ENCODE measurements around the gene ITGB3.
"Not testable (repeated sequence)": the region's sequence is repeated elsewhere in the genome, so short reads cannot be mapped to it uniquely, and the experiment has no call there.

Gene ITGB3

DNA sequence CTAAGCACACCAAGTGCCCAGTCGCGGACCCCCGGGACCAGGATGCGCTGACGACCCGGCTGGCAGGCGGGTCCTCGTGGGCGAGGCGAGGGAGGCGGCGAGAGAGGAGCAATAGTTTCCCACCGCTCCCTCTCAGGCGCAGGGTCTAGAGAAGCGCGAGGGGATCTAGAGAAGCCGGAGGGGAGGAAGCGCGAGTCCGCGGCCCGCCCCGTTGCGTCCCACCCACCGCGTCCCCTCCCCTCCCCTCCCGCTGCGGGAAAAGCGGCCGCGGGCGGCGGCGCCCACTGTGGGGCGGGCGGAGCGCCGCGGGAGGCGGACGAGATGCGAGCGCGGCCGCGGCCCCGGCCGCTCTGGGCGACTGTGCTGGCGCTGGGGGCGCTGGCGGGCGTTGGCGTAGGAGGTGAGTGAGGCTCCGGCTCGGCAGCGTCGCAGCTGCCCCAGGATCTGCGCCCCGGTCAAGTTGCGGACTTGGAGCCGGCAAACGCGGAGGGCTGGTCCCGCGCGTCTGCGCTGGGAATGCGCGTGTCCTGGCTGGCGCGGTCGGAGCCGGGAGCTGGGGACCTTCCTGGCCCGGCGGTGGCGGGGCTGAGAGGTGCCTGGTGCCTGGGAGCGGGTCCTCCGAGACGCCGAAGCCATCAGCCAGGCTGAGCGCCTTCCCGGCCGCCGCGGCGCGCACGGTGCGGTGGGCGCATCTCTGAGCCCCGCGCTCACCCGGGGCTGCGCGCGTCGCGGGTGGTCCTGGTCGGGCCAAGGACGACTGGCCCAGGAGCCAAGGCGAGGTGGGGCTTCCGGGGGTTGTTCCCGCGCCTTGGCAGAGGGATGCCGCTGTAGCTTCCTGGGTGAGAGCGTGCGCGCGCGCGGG is at the start of gene ITGB3:
Gene ITGB3, plus strand, starts transcription at position 287 of the 862 bp plus-strand sequence. Its CDS starts 35 bp downstream, at position 322.
- DNase-seq = peak; percentile 56

GRCh38 chr17:47203984-47204721 is 49.5 kb upstream of the ITGB3 start:
- no peak for DNase-seq

DNA sequence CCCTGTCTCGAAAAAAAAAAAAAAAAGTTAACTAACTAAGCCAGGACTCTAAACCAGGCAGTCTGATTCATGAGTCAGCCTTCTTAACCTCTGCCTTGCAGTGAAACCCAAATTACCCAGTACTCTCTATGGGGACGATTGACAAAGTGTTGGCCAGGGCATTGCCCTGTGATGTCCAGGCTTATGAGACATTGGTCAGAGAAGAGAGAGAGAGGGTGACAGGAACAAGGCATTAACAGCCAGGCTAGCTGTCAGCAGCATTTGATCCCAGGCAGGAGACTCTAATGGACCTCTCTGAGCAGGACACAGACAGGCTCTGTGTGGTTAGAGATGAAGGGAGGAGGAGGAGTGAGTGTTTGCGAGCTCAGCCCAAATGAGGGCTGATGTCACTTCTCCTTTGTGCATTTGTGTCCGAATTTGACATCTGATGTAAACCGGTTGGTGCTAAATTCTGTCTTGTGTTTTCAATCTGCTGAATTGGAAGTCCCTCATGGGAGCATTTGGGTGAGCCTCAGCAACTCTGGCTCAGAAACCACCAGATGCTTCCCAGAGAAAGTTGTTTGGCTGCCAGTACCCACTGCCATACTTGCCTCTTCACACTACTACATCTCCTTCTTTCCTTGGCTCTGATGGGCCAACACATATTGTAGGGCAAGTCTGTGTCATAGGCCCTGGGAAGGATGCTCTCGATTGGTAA is 48.8 kb upstream of the ITGB3 start:
- DNase-seq = peak; percentile 13

DNA sequence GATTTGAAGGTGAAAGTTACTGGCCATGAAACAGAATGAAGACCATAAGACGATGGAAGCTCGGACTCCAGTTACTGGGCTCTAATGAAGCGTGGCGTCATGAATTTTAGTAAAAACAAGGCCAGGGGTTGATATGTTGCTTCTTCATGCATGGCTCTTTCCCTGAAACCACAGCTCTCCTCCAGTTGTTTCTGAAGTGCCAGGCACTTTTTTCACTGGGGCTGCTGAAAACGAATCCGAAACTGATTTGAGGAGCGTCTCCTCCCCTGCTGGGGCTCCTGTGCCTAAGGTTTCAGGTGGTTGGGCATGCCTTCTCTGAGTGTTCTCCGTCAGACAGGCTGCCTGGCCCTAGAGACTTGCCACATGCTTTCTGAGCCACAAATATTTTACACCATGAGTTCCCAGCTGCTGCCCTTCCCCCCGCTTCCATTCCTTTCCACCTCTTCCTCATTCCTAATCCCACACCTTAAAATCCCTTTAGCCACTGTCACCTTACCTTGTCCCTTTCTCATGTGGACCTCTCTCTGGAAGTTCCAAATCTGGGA is 48.1 kb upstream of the ITGB3 start:
- DNase-seq = peak; percentile 37

DNA sequence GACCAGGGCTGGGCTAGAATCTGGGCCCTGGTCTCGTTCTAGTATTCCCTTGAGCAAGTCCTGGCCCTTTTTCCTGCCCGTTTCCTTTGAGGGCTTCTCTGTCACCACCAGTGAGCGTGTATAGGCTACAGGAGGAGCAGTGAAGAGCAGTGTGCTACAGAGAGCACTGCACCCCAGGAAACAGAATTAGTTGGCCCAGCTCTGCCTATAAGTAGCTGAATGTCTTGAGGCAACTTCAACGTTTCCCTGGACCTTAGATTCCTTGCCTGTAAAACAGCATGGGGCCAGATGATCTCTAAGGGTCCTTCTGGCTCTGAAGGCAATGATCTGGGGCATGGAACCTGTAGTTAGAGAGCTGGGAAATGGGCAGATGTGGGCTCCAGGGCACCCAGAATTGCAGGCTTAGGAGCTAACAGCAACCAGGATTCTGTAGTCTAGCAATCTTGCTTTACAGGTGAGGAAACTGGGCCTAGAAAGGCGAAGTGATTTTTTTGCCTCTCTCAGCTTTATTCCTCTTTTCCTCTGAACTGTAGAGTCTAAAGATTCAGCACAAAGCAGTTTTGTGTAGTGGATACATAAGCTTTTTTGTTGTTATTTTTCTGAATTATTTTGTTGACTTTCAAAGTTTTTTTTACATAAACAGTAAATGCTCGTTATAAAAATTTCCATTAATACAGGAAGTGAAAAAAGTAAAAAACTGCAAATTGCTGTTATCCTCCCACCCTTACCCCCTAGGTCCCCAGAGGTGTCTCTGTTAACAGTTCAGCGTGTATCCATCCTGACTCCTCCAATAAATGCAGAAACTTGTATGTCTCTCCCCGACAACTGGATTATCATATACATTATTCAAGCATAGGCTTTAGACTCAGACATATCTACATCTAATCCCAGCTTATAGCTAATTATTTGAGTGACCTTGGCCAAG is 46.2 kb upstream of the ITGB3 start:
- no peak for DNase-seq

GRCh38 chr17:47208744-47209488 is 44.7 kb upstream of the ITGB3 start, which contains the start of gene MYL4:
Gene MYL4, plus strand, starts transcription at chr17:47209348. Its CDS starts 75 bp downstream, at chr17:47209423.
- DNase-seq = no peak

GRCh38 chr17:47209499-47209898 is 44.1 kb upstream of the ITGB3 start:
- DNase-seq = no peak

GRCh38 chr17:47210105-47210504 is 43.5 kb upstream of the ITGB3 start:
- DNase-seq = no peak

DNA sequence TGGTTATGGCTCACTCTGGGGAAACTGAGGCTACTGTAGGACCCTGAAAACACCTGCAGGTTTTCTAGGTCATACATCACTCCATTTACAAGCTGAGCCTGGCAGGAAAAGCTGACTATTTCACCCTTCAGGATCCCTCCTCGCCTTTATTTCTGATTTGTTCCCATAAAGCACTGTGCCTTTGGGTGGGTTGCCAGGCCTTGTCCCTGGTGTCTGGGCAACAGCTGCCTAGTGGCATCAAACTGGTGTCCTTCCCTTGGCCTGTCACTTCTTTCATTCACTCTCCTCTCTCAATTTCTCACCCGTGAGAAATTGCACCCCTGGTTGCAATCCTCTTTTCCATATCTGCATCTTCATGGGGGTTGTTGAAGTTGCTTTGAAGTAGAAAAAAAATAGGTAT is 42.8 kb upstream of the ITGB3 start:
- DNase-seq = no peak

DNA sequence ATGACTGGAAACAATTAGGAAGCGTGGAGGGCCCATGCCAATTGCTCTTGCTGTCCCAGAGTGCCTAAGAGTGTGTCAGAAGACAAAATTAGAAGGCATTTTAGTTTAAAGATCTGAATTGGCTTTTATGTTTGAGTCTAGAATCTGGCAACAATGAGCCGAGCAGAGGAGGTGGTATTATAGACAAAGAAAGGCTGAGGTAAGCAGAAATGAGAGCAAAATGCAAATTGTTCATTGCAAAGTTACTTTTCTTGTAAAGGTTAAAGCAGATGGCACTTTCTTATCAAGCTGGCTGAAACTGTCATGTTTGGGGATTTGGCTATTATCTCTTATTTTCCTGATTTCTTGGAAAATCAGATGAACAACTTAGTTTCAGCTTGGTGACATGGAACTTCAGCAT is 41.2 kb upstream of the ITGB3 start:
- no peak for DNase-seq

- no peak for DNase-seq
These were observed 40.1 kb upstream of the ITGB3 start for GRCh38 chr17:47213540-47213939.

DNA sequence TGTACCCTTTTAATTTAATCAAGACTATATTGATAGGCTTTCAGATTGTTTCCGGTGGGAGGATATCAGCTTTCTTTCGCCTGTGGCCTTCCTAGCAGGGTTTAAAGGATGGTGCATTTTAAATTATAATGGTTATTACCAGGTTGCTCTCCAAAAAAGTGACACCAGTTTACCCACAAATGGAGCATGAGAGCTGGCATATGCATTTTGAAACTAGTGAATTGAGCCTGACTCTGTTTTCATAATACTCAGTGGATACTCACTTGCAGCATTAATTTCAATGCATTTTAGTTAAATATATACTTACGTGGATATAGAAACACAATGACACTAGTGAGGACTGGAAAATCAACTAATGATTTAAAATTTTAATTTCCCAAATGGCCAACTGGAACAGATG is 38.7 kb upstream of the ITGB3 start:
- DNase-seq = no peak

DNA sequence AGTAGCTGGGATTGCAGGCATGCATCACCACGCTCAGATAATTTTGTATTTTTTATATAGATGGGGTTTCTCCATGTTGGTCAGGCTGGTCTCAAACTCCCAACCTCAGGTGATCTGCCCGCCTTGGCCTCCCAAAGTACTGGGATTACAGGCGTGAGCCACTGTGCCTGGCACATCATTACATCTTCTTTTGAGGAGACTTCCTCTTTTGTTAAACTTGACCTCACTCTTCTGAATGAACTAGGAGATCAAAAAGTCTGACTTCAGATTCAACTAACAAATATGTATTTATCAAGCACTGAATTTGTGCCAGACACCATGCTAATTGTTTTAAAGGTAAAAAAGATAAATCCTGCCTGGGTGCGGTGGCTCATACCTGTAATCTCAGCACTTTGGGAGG is 36.8 kb upstream of the ITGB3 start:
- DNase-seq = not testable (repeated sequence)

DNA sequence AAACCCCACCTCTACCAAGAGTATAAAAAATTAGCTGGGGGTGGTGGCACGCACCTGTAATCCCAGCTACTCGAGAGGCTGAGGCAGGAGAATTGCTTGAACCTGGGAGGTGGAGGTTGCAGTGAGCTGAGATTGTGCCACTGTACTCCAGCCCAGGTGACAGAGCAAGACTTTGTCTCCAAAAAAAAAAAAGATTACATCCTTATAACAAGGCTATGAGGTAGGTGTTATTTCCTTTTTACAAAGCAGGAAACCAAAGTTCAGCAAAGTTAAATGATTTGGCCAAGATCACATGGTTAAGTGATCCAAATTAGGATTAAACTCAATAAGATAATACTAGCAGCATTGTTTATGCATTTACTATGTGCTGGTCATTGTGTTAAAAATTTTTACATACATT is 36.3 kb upstream of the ITGB3 start:
- not testable (repeated sequence) for DNase-seq

DNA sequence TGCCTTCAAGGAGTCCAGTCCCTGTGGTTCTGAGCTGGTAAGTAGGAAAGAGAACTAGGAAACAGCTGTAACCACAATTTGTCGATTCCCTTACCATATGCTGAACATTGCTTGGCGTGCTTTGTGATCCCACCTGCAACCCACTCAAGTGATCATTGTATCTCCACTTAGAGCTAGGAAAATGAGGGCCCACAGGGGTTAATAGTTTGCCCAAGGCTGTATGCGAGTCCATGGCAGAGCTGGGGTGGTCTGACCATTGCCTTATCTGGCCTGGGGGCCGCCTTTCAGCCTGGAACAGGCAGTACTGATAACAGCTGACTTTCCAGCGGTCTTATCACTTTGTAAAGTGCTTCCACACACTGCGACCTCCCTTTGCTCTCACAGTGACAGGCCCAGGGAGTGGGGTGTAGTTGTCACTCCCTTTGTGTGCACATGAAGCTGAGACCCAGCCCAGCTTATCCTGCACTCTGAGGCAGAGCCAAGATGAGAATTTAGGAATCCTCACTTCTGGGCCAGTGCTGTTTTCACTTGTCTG is 34.7 kb upstream of the ITGB3 start:
- DNase-seq = no peak

GRCh38 chr17:47219621-47220475 is 33.8 kb upstream of the ITGB3 start:
- DNase-seq = no peak

DNA sequence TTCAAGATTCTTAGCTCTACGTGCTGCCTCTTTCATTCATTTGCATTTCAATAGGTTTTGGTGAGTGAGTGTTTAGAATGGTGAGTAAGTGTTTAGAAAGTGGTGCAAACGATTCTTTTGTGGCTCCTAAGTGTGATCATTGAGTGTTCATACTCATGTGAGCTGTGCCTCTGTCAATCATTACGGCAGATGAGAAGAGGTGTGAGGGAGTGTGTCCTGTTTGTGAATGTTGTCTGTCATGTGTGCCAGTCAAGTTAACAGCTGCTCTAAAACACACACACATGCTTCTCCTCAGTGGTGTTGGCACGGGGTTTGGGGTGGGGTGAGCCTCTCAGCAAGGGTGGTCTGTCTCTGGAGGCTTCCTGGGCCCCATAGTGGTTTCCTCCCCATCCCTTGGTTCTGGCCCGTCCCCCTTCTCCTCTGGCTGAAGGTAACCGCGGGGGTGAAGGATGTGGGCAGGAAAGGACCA is 33.1 kb upstream of the ITGB3 start:
- no peak for DNase-seq

- DNase-seq = no peak
These were observed 32.5 kb upstream of the ITGB3 start for GRCh38 chr17:47221154-47221553.

DNA sequence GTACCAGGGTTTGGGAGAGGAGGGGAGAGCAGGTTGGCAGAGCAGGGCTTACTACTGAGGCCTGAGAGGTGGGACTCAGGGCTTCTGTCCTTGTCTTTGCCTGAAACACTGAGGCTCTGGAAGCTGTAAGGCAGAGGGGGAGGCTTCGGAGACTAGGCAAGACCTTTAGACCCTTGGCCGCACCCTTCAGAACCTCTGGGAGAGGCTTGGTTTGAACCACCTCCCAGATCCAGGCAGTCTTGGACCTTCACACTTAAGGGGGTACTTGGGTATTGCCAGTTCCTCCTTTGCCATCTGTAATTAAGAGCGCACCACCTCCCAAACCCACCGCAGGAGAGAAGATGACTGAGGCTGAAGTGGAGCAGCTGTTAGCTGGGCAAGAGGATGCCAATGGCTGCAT is 31.6 kb upstream of the ITGB3 start:
- DNase-seq = no peak

- DNase-seq = no peak
These were observed 30.6 kb upstream of the ITGB3 start for GRCh38 chr17:47223007-47223406.
